IPS-NIHi11 (cell line): Measurements from ENCODE around the gene PNP.
A peak's percentile ranks its signal among the peaks of the same experiment; 100 is the strongest.
"Not testable (repeated sequence)": the region's sequence is repeated elsewhere in the genome, so short reads cannot be mapped to it uniquely, and the experiment has no call there.

Experiments used
- DNase-seq: peaks from one replicate; pipeline ENCODE4 v3.0.0; 2012; ENCODE audit warnings: mixed read lengths, low spot score

The PNP gene

GRCh38 chr14:20469242-20469889 lies at the start of gene PNP:
Gene PNP, plus strand, starts transcription at chr14:20469406. Its CDS starts 119 bp downstream, at chr14:20469525.
- peak; percentile 97 for DNase-seq

GRCh38 chr14:20419419-20419818 lies 49.8 kb upstream of the PNP start:
- DNase-seq: no peak

GRCh38 chr14:20421267-20421666 lies 47.9 kb upstream of the PNP start:
- no peak for DNase-seq

DNA sequence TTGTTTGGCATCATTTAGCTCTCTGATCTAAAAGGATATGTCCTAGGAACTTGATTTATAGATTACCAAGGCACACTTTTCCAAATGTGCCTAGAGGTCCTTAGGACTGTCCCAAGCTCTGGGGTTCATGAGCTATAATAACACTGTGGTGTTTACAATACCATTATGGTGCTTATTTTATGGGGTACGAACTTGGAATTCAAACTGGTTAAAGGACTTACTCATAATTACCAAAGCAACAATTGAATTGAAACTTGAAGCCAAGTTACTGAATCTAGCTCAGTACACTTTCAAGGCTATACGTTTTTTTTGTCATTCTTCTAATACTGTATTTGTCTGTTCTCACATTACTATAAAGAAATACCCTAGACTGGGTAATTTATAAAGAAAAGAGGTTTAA lies 46.3 kb upstream of the PNP start:
- DNase-seq: no peak

DNA sequence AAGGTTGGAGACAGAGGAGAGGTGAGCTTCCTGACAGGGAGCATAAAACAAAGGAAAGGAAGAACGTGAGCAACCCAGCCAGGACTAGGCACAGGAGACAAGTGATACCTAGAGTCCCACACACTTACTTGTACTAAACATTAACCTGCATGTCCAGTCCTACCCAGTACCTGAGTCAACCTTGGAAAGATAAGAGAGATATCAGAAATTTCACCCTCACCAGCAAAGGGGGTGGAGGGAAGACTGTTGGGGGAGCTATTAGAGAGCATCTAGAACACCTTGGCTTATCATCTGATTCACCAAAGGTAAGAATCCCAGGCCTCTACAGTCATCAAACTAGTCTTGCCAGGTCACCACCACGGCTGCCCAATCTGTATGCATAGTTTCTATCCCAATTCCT lies 44.4 kb upstream of the PNP start:
- no peak for DNase-seq

- DNase-seq: no peak
Measured at GRCh38 chr14:20427231-20428009, 41.8 kb upstream of the PNP start.

- no peak for DNase-seq
Measured at GRCh38 chr14:20428010-20428365, 41.2 kb upstream of the PNP start.

- DNase-seq: no peak
Measured at GRCh38 chr14:20428802-20429201, 40.4 kb upstream of the PNP start.

DNA sequence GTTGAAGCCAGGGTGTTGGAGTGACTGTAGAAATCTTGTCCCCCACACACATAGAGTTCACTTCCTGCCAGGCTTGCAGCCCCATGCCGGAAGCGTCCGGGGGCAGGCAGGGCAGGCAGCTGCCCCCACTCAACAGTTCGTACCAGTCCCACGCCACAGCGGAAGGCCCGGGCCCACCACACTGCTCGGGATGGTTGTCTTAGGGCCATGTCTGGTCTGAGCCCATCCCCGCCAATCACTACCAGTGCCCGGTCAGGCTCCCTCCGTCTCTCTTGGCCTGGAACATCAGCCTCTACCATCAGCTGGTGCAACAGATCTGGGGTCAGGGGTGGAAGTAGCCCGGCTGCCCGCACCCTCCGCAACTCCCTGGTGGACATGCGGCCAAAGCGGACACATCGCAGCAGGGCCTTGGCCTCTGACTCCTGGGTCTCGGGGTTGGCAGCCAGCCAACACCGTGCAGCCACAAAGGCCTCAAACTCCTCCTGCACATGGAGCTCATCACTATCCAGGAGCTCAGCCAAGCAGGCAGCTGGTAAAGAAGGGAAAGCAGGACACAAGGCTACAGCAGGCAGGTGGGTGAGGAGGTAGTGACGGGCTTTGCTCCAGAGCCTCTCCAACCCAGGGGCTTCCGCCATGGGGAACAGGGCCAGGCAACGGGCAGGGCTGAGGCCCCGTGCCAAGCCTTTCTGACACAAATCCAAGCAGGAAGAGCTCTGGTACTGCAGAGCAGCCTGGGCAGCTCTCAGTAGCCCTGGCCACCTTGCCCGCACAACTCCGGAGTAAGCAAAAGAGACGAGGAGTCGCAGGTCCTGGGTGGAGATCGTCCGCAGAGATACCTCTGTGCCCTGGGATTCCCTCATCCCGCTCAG lies 39.2 kb upstream of the PNP start:
- no peak for DNase-seq

- peak; percentile 45 for DNase-seq
Measured at GRCh38 chr14:20434701-20435581, 34.3 kb upstream of the PNP start.

DNA sequence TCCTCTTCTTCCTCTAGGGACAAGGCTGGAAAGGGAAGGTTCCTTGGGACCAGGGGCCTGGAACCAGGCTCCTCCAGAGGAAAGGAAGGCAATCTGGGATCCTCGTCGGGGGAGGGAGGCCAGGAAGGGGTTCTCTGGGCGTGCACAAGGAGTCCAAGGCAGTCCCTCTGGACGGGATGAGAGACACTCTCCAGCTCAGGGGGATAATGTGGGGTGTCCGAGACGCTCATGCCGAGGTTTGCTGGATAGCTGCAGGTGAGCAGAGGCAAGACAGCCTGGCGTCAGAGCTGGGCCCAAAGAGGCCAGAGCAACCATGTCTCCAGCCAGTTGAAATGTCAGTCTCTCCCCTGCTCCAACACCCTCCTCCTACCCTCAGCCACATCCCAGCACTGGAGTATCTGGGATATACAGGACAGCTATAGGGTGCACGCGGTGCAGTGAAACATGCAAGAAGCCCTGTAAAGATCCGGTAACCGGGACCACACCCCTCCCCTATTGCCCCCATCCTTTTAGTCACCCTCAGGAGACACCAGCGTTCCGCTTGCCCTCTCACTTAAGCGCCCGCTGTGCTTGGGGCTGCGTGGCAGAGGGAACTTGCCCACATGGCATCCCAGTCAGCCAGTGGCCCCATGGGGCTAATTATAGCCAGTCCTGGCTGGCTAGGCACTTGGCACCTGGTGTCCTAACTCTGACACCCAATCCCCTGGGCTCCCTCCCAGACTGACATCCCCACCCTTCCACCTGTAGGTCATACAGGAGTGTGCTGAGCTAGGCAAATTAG lies 33.4 kb upstream of the PNP start, which contains the start of gene KLHL33:
TSS of gene KLHL33 (minus strand) at position 585 of the 781 bp plus-strand sequence. CDS start at position 230, 355 bp downstream.
- DNase-seq: peak; percentile 38

DNA sequence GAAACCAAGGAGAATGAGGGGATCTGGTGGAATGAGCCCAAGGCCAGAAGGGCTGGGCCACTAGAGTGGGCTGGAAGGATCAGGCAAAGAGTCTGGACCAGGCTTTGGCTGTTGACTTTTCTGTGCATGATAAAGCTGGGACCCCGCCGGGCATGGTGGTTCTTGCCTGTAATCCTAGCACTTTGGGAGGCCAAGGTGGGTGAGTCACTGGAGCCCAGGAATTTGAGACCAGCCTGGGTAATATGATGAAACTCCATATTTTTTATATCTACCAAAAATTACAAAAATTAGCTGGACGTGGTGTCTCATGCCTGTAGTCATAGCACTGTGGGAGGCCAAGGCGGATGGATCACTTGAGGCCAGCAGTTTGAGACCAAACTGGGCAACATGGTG lies 32.8 kb upstream of the PNP start:
- DNase-seq: no peak

DNA sequence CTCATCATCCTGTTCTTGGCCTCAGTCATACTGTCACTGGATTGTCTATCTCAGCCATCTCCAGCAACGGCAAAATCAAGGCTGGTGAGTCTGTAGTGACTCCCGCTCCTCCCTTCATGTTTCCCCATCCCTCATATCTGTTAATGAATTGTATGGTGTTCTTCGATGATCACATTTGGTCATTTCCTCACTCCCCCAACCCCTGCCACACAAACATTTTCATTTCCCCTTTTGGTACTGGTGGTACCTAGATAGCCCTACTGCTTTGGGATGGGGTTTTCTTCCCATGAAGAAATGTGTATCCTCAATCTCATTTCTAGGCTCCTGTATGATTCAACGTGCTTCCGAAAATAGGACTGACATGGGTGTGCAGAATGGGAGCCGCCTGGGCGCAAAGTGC lies 30.5 kb upstream of the PNP start:
- no peak for DNase-seq

- DNase-seq: no peak
Measured at GRCh38 chr14:20440465-20440864, 28.7 kb upstream of the PNP start.

- no peak for DNase-seq
Measured at GRCh38 chr14:20440882-20441281, 28.3 kb upstream of the PNP start.

DNA sequence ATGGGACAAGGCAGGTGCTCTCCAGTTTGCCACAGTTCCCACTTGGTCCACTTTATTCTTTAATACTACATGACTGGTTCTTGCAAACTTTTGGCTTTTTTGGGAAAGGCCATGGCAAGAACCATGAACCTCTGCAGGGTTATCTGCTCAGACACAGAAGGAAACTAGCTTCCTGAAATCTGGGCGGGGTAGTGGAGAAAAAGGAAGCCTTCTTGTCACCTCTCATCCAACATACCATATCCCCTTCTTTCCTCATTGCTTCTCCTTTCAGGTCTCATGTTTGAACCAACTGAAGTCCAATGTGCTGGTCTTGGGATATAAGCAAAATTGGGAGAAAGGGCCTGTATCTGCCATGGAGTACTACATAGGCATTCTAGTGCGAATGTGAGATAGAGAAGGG lies 27.7 kb upstream of the PNP start:
- no peak for DNase-seq

DNA sequence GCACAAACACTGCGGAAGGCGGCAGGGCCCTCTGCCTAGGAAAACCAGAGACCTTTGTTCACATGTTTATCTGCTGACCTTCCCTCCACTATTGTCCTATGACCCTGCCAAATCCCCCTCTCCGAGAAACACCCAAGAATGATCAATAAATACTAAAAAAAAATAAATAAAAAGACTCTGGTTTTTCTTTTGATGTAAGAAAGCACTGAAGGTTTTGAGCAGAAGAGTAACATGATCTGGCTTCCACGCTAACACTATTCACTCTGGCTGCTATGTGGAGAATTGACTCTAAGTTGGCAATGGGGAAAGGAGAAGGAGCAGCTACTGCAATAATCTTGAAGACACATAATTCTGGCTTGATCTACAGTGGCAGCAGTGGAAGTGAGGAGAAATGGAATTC lies 25.6 kb upstream of the PNP start:
- not testable (repeated sequence) for DNase-seq

GRCh38 chr14:20446889-20447288 lies 22.3 kb upstream of the PNP start:
- DNase-seq: no peak

- DNase-seq: not testable (repeated sequence)
Measured at GRCh38 chr14:20452831-20453230, 16.4 kb upstream of the PNP start.

DNA sequence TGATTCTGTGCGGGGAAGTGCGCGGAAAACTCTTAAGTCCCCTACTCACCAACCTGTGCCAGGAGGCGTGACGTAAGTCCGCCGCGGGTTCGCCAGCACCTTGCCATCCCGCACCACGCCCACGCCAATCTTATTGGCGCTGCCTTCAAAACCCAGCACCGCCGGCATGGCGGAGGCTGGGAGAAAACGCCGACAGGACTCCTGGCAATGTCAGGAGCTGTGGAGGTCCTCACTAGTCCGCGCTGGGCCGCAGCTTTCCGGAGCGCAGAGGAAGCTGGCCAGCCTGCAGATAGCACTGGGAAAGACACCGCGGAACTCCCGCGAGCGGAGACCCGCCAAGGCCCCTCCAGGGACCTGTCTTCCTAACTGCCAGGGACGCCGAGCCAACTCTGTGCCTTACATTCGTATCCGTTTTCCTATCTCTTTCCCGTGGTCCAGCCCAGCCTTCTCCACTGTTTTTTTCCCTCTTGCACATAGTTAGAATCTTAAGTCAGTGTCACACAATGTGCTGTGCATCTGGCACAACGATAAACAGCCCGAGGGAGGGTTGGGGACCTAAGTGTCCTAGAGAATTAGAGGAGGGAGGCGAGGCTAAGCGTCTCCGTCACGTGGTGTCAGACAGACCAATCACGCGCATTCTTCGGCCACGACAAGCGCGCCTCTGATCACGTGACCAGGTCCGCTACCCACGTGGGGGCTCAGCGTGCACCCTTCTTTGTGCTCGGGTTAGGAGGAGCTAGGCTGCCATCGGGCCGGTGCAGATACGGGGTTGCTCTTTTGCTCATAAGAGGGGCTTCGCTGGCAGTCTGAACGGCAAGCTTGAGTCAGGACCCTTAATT lies 14.5 kb upstream of the PNP start, which contains the start of the genes APEX1 and OSGEP:
TSS of gene APEX1 (plus strand) at position 711 of the 839 bp plus-strand sequence. CDS start 420 bp downstream, outside the sequence.
TSS of gene OSGEP (minus strand) at position 297 of the 839 bp plus-strand sequence. CDS start at position 168, 129 bp downstream.
- peak; percentile 93 for DNase-seq
